ENCODE results near the gene MAPK1IP1L.
"Not testable (repeated sequence)": the region's sequence is repeated elsewhere in the genome, so short reads cannot be mapped to it uniquely, and the experiment has no call there.

MAPK1IP1L gene

GRCh38 chr14:55054098-55054497 is 2.7 kb downstream of the MAPK1IP1L start:
- no peak for DNase-seq (ENCODE audit: low spot score)

- no peak for DNase-seq (ENCODE audit: low spot score)
These were observed 6.5 kb downstream of the MAPK1IP1L start for GRCh38 chr14:55057919-55058318.

DNA sequence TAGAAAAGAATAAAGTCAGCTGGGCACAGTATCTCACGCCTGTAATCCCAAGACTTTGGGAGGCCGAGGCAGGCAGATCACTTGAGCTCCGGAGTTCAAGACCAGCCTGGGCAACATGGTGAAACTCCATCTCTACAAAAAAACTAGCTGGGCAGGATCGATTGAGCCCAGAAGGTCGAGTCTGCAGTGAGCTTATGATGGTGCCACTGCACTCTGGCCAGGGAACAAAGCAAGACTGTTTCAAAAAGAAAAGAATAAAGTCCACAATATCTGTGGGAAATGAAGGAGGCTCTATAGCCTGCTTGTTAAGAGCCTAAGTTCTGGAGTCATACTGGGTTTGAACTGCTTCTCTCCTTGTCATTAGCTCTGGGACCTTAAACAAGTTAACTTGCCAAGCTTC is 7.9 kb downstream of the MAPK1IP1L start:
- DNase-seq (ENCODE audit: low spot score) = no peak

DNA sequence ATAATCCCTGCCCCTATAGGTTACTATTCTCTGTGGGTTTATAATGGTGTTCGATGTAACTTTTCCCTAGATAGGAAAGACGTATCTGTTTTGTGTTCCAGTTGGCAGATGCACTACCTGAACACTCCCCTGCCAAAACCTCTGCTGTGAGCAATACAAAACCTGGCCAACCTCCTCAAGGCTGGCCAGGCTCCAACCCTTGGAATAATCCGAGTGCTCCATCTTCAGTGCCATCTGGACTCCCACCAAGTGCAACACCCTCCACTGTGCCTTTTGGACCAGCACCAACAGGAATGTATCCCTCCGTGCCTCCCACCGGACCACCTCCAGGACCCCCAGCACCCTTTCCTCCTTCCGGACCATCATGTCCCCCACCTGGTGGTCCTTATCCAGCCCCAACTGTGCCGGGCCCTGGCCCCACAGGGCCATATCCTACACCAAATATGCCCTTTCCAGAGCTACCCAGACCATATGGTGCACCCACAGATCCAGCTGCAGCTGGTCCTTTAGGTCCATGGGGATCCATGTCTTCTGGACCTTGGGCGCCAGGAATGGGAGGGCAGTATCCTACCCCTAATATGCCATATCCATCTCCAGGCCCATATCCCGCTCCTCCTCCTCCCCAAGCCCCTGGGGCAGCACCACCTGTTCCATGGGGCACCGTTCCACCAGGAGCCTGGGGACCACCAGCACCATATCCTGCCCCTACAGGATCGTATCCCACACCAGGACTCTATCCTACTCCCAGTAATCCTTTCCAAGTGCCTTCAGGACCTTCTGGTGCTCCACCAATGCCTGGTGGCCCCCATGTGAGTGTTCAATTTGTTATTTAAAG is 11.3 kb downstream of the MAPK1IP1L start:
- DNase-seq (ENCODE audit: low spot score) = no peak

DNA sequence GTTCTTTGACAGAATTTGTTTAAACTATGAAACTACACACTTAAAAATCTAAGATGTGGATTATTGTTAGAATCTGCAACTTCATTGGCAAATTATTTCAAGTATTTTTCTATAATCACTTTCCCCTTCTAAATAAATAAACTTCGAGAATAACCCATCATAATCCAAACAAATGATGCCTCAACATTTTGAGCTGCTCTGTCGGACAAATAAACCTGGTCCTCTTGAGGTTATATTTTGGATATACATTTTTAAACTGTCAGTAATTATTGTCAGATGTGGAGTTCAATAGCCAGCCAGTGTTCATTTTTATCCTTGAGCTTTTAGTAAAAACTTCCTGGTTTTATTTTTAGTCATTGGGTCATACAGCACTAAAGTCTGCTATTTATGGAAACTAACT is 13.4 kb downstream of the MAPK1IP1L start:
- DNase-seq (ENCODE audit: low spot score) = not testable (repeated sequence)

- DNase-seq (ENCODE audit: low spot score) = no peak
These were observed 14.0 kb downstream of the MAPK1IP1L start for GRCh38 chr14:55065411-55065810.

GRCh38 chr14:55066223-55066622 is 14.8 kb downstream of the MAPK1IP1L start:
- DNase-seq (ENCODE audit: low spot score) = no peak

GRCh38 chr14:55070981-55071411 is 19.5 kb downstream of the MAPK1IP1L start:
- DNase-seq (ENCODE audit: low spot score) = peak; percentile 13

DNA sequence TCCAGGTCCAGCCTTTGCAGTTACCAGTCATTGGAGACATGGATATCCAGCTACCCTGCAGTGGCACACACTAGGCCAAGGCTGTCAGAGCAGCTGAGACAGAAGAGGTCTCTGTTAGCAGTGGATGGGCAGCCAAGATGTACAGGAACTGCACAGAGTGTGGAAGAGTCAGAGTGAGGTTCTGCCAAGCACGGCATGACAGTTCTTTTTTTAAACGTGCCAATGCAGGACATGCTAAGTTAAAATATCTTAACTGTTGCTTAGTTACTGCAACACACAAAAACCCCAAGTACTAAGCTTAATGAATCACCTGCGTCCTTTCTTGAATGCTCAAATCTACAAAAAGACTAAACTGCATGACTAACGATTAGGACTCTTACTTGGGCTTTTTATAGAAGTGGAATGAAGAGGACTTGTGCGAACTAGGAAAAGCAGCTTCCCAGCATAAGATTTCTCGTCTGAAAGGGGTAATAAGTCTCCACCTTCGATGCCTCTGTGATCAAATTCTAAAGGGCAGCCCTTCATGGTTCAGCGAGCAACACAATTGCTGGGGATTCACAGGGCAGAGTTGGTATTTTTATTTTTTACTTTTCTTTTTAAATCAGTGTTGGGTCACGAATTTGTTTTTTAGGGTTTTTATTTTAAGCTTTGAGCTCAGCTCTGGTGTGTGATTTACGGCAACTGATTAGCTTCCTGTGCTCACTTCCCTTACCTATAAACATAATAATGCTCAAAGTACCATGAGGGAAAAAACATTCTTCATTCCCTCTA is 20.6 kb downstream of the MAPK1IP1L start:
- peak; percentile 62 for DNase-seq (ENCODE audit: low spot score)

- DNase-seq (ENCODE audit: low spot score) = no peak
These were observed 22.4 kb downstream of the MAPK1IP1L start for GRCh38 chr14:55073856-55074255.

- no peak for DNase-seq (ENCODE audit: low spot score)
These were observed 23.2 kb downstream of the MAPK1IP1L start for GRCh38 chr14:55074662-55075061.

DNA sequence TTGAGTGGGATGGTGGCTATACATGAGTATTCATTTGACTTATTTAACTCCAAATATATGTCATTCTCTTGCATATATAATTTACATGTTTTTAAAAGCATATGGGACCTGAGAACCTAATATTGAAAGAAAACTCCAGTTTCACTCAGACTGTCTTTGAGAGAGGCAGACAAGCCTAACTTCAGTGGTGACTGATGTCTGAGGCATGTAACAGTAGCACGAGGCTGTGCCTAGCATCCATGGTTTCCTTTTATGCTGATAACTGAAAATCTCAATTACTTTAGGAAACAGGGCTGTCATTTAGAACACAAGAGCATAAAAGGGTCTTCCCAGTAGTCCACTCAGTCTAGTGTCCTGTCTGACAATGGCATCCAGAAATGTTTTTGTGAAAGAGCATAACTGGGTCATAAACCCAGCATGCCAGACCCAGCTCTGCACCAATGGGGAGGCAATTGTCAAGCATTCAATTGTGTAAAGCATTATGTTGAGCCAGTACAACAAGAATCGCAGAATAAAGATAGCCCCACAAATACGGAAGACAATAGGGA is 24.3 kb downstream of the MAPK1IP1L start:
- DNase-seq (ENCODE audit: low spot score) = no peak

DNA sequence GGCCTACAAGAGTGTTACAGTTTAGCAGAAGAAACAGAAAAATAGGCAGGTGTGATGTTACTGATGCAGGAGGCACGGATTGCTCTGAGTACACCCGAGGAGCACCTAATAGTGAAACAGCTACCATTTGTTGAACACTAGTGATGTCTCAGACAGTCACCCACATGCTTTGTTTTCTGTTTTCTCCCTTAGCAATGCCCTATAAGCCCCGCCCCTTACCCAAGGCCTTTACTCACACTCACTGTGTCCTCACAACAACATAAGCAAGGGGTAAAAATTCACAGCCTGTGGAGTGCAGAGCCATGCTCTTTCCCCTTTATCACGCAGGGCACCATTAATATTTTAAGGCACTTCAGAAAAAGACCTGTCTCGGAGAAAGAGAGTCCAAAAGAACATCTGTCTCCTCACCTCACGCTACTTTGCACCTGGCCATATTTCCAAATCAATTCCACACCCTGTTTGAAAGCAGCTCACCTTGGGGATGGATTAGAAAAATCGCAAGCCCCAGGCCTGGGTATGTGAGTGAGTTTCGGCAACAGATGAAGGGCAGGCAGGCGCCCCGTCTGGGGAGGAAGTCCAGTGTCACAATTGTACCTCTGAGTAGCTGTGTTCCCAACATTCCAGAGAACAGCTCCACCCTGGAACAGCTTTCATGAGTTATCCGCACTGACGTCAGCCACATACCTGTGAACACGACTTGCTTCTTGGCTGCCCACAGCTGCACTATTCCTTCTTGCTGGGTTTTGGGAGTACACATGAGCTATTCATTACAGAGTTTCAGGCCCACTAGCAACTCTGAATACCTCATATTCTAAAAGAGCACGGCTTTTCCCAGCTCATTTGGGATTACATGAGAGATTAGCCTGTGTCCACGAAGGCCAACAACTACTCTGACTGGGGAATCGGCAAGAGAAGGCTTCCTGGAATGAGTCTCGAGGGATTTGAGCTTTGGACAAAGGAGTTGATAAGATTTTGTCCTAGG is 26.0 kb downstream of the MAPK1IP1L start:
- no peak for DNase-seq (ENCODE audit: low spot score)

GRCh38 chr14:55079961-55080360 is 28.5 kb downstream of the MAPK1IP1L start:
- not testable (repeated sequence) for DNase-seq (ENCODE audit: low spot score)

DNA sequence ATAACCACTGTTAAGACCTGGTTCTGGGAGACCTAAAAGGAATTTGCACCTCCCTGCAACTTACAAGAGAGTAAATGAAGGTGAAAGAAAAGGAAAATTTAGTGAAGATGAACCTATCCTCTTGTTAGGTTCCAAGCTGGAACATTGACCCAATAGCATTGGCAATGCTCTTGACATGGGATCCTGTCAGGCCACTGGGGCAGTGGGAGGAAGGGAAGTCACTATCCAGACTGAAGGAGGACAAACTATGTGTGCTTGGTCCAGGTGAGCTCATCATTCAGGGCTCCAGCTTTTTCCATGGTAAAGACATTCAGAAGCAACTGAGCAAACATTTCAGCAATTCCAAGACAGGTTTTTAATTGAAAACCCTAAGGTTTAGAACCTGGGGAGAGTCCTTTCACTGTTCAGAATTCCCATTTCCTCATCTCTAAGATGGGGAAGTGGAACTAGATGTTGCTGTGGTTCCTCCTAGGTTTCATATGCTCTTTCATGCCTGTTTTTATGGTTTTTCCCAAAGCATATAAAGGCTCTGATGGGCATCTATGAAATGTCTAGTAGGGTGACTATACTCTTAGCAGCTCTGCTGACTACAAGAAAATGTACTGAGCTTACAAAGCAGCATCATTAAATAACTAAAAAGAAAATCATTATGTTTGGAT is 33.1 kb downstream of the MAPK1IP1L start:
- DNase-seq (ENCODE audit: low spot score) = no peak

DNA sequence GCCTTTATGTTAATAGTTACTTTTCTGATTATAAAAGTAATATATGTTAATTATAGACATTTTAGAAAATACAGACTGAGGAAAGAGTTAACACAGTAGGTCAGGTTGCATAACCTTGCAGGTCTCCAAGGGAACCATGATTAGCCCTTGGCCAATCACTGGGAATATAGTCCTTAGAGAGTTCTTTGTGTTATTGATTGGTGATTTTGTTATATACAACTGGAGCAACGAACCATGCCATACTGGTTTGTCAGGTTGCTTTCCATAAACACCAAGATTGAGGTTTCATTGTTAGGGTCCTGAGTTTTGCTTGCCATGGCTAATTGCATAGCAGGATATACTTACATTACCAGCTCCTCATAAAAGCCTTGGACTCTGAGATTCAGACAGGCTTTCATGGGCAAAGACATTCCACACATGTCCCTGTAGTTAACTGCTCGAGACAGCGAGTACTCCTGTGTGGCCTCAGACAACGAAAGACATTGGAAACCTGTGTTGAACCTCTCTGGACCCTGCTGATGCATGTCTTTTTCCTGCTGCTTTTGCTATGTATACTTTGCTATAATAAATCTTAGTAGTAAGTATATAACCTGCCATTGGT is 33.7 kb downstream of the MAPK1IP1L start:
- DNase-seq (ENCODE audit: low spot score) = no peak

DNA sequence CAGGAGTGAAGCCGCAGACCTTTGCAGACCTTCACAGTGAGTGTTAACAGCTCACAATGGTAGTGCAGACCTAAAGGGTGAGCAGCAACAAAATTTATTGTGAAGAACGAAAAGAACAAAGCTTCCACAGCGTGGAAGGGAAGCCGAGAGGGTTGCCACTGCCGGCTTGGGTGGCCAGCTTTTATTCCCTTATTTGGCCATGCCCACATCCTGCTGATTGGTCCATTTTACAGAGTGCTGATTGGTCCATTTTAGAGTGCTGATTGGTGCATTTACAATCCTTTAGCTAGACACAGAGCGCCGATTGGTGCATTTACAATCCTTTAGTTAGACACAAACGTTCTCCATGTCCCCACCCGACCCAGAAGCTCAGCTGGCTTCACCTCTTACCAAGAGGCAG is 35.5 kb downstream of the MAPK1IP1L start:
- no peak for DNase-seq (ENCODE audit: low spot score)

DNA sequence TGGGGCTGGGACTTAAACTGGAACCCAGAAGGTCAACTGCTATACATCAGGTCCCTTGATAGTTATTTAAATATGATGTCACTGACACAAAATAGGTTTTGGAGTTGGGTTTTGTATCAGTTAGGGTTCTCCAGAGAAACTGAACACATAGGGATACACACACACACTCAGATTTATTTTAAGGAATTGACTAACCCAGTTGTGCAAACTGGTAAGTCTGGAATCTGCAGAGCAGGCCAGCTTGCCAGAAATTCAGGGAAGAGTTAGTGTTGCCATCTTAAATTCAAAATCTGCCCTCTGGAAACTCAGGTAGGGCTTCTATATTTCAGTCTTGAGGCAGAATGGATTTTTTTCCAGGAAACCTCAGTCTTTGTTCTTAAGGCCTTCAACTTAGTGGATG is 36.9 kb downstream of the MAPK1IP1L start:
- no peak for DNase-seq (ENCODE audit: low spot score)

- DNase-seq (ENCODE audit: low spot score) = no peak
These were observed 40.9 kb downstream of the MAPK1IP1L start for GRCh38 chr14:55092341-55092740.

DNA sequence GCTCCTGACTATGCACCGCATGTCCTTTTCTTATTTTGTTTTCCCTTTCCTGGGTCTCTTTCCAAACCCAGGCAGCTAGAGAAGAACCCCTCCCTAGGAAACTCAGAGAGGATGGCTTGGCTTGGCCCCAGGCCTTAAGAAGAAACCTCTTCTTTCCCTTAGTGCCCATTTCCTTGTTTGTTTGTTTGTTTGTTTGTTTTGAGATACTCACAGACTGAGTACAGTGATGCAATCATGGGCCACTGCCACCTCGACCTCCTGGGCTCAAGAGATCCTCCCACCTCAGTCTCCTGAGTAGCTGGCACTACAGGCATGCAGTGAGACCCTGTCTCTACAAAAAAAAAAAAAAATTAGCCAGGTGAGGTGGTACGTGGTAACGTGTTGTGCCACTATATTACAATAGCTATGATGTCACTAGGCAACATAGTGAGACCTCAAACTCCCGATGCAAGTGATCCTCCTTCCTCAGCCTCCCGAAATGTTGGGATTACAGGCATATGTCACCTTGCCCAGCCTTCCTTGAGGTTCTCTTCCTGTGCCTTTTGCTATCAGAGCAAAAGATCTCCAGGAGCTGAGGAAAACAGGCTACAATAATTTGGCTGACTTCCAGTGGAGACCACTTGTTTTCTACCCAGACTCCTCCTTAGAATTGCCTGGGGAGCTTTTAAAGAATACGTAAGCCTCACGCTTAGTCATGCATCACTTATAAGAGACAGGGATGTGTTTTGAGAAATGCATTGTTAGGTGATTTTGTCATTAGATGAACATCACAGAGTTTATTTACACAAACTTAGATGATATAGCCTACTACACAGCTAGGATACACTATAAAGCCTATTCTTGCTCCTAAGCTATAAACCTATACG is 43.1 kb downstream of the MAPK1IP1L start:
- no peak for DNase-seq (ENCODE audit: low spot score)

Measured in germinal center (tissue), 1 donor.